DMS153 treated with DMSO at 0.1 percent for 48 hours (cell line): ENCODE data around the gene NCBP2.
"Not testable (repeated sequence)": the region's sequence is repeated elsewhere in the genome, so short reads cannot be mapped to it uniquely, and the experiment has no call there.

Experiments
- DNase-seq: peaks from one replicate; lab custom pipeline; 2025; ENCODE audit not compliant: unreplicated experiment; lab: John Stamatoyannopoulos, UW

The NCBP2 gene

DNA sequence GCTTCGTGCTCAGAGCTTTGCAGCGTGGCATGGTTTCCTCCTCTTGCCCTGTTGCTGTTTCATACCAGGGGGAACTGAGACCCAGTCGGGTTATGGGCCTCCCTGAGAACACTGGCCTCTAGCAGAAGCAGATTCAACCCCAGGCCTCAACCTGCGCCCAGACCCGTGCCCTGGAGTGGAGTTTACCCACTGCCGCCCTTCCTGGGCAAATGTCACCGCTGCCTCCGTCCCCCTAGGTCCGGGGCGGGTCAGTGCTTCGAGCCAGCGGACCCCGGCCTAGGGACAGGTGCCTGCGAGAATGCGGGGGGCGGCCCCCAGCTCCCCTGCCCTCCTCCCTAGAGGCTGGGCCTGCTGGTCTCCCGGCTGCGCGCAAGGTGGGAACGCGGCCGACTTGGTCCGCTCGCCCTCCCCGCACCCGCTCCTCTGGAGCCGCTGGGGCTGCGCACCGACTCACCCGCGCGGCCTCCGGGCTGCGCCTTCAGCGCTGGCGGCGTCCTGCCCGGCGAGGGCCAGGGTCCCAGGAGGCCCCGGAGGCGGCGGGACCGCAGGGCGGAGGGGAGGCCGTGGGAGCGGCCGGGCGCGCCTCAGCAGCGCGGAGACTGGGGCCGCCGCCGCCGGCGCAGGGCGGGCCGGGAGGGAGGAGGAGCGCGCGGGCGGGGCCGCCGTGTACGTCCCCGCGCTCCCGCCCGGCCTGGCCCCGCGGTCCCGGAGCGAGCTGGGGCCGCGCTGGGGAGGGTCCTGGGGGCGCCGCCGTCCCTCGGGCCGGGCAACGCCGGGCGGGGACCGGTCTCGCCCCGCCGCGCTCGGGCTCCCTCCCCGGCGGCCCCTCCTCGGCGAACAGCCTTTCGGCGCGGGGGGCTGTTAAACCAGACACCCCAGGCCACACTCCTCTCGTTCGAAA is 26.2 kb upstream of the NCBP2 start, which contains the start of gene PIGZ:
Gene PIGZ (minus strand): TSS at position 601 of the 901 bp plus-strand sequence. CDS start 16,802 bp downstream, outside the sequence.
- DNase-seq = no peak

- no peak for DNase-seq
Observed at GRCh38 chr3:196967412-196968232, 25.3 kb upstream of the NCBP2 start.

- no peak for DNase-seq
Observed at GRCh38 chr3:196966526-196967401, 24.4 kb upstream of the NCBP2 start.

GRCh38 chr3:196965804-196966173 is 23.5 kb upstream of the NCBP2 start:
- no peak for DNase-seq

DNA sequence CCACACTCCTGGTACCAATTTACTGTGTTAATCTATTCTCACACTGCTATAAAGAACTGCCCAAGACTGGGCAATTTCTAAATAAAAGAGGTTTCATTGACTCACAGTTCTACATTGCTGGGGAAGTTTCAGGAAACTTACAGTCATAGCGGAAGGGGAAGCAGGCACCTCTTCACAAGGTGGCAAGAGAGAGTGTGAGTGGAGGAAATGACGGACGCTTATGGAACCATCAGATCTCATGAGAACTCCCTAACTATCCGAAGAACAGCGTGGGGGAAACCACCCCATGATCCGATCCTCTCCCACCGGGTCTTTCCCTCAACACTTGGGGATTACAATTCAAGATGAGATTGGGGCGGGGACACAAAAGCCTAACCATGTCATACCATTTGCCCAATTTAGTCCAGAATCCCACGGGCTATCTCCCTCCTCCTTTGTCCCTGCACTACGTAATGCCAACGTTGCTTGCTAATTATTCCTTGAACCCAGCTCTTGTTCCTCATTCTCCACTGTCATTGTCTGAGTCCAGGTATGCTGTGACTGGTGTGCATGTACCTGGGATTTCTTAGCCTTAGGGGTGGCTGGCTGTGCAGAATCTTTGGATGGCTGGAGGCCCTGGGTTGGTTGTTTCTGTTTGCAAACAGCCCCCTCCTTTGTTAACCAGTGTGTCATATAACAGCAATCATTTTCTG is 22.9 kb upstream of the NCBP2 start:
- no peak for DNase-seq

DNA sequence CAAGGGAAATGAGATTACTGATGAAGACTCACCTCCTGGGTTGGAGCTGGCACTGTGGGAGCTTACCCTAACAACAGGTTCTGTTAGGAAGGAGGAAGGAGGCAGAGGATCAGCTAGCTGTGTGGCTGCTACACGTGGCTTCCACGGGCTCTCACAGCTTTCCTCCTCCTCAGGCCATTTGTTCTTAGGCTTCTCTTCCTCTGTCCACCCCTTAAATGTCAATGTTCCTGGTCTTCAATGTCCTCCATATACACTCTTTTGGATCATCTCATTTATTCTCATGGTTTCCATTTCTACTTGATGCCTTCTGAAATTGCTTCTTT is 21.3 kb upstream of the NCBP2 start:
- DNase-seq = no peak

DNA sequence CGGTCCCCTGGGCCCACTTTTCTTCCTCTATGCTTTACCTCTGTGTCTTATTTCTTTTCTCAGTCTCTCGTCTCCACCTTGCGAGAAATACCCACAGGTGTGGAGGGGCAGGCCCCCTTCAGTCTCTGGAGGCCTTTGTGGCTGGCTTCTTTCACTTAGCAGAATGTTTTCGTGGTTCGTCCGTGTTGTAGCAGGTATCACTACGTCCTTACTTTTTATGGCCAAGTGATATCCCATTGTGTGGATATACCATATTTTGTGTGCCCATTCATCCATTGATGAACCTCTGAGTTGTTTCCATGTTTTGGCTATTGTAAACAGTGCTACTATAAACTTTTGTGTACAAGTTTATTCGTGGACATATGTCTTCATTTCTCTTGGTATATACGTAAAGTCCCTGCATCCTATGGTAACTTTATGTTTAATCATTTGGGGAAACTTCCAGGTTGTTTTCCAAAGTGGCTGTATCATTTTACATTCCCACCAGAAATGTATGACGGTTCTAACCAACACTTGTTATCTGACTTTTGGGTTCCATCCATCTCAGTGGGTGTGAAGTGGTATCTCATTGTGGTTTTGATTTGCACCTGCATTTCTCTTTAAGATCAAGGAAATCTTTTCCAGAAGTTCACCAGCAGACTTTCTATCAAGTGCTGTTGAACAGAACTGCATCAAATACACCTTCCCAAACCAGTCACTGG is 20.8 kb upstream of the NCBP2 start:
- DNase-seq = no peak

- DNase-seq = peak; percentile 28
Observed at GRCh38 chr3:196962108-196962929, 20.0 kb upstream of the NCBP2 start.

DNA sequence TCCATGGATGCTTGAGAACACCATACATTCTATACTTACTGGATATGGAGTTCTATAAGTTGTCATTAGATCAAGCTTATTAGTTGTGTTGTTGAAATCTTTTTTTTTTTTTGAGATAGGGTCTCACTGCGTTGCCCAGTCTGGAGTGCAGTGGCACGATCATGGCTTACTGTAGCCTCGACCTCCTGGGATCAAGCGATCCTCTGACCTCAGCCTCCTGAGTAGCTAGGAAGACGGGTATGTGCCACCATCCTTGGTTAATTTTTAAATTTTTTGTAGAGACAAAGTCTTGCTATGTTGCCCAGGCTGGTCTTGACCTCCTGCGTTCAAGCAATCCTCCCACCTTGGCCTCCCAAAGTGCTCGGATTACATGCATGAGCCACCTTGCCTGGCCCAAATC is 12.5 kb upstream of the NCBP2 start:
- DNase-seq = no peak

DNA sequence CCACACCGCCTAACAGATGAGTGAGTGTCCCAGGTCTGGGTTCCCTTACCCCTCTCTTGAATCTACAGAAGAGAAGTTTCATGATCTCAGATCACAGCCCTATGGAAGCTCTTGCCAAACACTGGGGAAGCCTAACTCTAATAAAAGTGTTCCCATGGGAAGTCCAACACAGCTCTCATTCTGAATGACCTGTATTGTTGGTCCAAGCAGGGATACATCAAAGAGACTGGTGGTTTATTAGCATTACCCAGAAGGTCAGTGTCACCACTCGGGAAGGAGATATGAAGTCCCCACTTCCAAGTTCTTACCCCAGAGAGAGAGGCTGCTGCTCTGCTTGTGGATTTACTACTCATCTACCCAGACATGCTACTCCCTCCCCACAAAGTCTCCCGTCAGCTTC is 9.0 kb upstream of the NCBP2 start:
- DNase-seq = no peak

DNA sequence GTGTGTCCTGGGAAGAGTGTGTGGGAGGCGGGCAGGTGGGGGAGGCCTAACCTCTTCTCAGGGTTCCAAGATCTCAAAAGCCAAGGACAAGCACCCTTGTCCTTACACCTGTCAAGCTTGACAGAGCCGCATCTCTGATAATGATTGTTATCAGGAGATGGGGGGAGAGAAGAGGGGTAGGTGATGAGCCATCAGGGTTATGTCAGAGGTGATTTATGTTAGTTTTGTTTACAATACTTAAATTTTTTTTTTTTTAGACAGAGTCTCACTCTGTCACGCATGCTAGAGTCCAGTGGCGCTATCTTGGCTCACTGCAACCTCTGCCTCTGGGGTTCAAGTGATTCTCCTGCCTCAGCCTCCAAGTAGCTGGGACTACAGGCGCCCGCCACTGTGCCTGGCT is 7.4 kb upstream of the NCBP2 start:
- DNase-seq = no peak

GRCh38 chr3:196949285-196949619 is 6.9 kb upstream of the NCBP2 start:
- no peak for DNase-seq

- DNase-seq = no peak
Observed at GRCh38 chr3:196948442-196949284, 6.3 kb upstream of the NCBP2 start.

GRCh38 chr3:196947860-196948441 is 5.6 kb upstream of the NCBP2 start:
- no peak for DNase-seq

GRCh38 chr3:196947136-196947859 is 5.0 kb upstream of the NCBP2 start:
- DNase-seq = no peak

GRCh38 chr3:196944037-196944790 is 1.9 kb upstream of the NCBP2 start:
- not testable (repeated sequence) for DNase-seq

- no peak for DNase-seq
Observed at GRCh38 chr3:196942915-196943277, 568 bp upstream of the NCBP2 start.
